Measurements from ENCODE around the gene ME3.

The ME3 gene

GRCh38 chr11:86702220-86702983, 30.0 kb upstream of the ME3 start:
- Mint-ChIP-seq H3K4me1 (no peaks in the 10 kb centered on the region), H3K27me3 (peaks cover 6% of the 10 kb centered on the region), H3K9me3 (no peaks in the 10 kb centered on the region), H3K4me3 (no peak overlapping the region), H3K36me3 (no peaks in the 10 kb centered on the region), H3K27ac (no peak overlapping the region)
- no peak for DNase-seq (ENCODE audit: low spot score in 2 of 2)
- no peak for ATAC-seq (ENCODE audit: low read depth)

GRCh38 chr11:86699040-86699791, 26.8 kb upstream of the ME3 start:
- no peak for ATAC-seq (ENCODE audit: low read depth)
- H3K27ac Mint-ChIP-seq, result no peak overlapping the region
- H3K4me1 Mint-ChIP-seq, result no peaks in the 10 kb centered on the region
- DNase-seq (ENCODE audit: low spot score in 2 of 2), result no peak
- no peaks in the 10 kb centered on the region for H3K9me3 Mint-ChIP-seq
- no peak overlapping the region for H3K4me3 Mint-ChIP-seq
- H3K27me3 Mint-ChIP-seq, result peaks cover 10% of the 10 kb centered on the region
- H3K36me3 Mint-ChIP-seq, result no peaks in the 10 kb centered on the region

GRCh38 chr11:86698639-86699038, 26.2 kb upstream of the ME3 start:
- H3K4me1 Mint-ChIP-seq, result no peaks in the 10 kb centered on the region
- no peaks in the 10 kb centered on the region for H3K36me3 Mint-ChIP-seq
- ATAC-seq (ENCODE audit: low read depth) (no peak), DNase-seq (ENCODE audit: low spot score in 2 of 2) (no peak)
- no peak overlapping the region for H3K27ac Mint-ChIP-seq
- H3K9me3 Mint-ChIP-seq, result no peaks in the 10 kb centered on the region
- H3K27me3 Mint-ChIP-seq, result peaks cover 7% of the 10 kb centered on the region
- H3K4me3 Mint-ChIP-seq, result no peak overlapping the region

- DNase-seq (ENCODE audit: low spot score in 2 of 2) (no peak), ATAC-seq (ENCODE audit: low read depth) (no peak)
- Mint-ChIP-seq H3K9me3 (no peaks in the 10 kb centered on the region), H3K27ac (no peak overlapping the region), H3K27me3 (peaks cover 11% of the 10 kb centered on the region), H3K36me3 (no peaks in the 10 kb centered on the region), H3K4me3 (no peak overlapping the region), H3K4me1 (no peaks in the 10 kb centered on the region)
Observed at GRCh38 chr11:86696451-86696850, 24.0 kb upstream of the ME3 start.

- no peak for ATAC-seq (ENCODE audit: low read depth)
- H3K4me3 Mint-ChIP-seq, result no peak overlapping the region
- no peaks in the 10 kb centered on the region for H3K9me3 Mint-ChIP-seq
- peaks cover 11% of the 10 kb centered on the region for H3K27me3 Mint-ChIP-seq
- no peaks in the 10 kb centered on the region for H3K36me3 Mint-ChIP-seq
- H3K4me1 Mint-ChIP-seq, result no peaks in the 10 kb centered on the region
- H3K27ac Mint-ChIP-seq, result no peak overlapping the region
- no peak for DNase-seq (ENCODE audit: low spot score in 2 of 2)
Observed at GRCh38 chr11:86696004-86696403, 23.6 kb upstream of the ME3 start.

- ATAC-seq (ENCODE audit: low read depth) (no peak), DNase-seq (ENCODE audit: low spot score in 2 of 2) (no peak)
- Mint-ChIP-seq H3K4me1 (no peaks in the 10 kb centered on the region), H3K4me3 (no peak overlapping the region), H3K27ac (no peak overlapping the region), H3K27me3 (peaks cover 11% of the 10 kb centered on the region), H3K9me3 (no peaks in the 10 kb centered on the region), H3K36me3 (no peaks in the 10 kb centered on the region)
Observed at GRCh38 chr11:86695373-86695772, 23.0 kb upstream of the ME3 start.

GRCh38 chr11:86693518-86693917, 21.1 kb upstream of the ME3 start:
- ATAC-seq (ENCODE audit: low read depth) (no peak), DNase-seq (ENCODE audit: low spot score in 2 of 2) (no peak)
- H3K27me3 Mint-ChIP-seq, result peaks cover 11% of the 10 kb centered on the region
- H3K4me1 Mint-ChIP-seq, result no peaks in the 10 kb centered on the region
- H3K4me3 Mint-ChIP-seq, result no peak overlapping the region
- no peak overlapping the region for H3K27ac Mint-ChIP-seq
- no peaks in the 10 kb centered on the region for H3K9me3 Mint-ChIP-seq
- H3K36me3 Mint-ChIP-seq, result no peaks in the 10 kb centered on the region

- H3K36me3 Mint-ChIP-seq, result no peaks in the 10 kb centered on the region
- DNase-seq (ENCODE audit: low spot score in 2 of 2) (no peak), ATAC-seq (ENCODE audit: low read depth) (no peak)
- no peaks in the 10 kb centered on the region for H3K9me3 Mint-ChIP-seq
- H3K4me3 Mint-ChIP-seq, result no peak overlapping the region
- H3K27ac Mint-ChIP-seq, result no peak overlapping the region
- peaks cover 11% of the 10 kb centered on the region for H3K27me3 Mint-ChIP-seq
- no peaks in the 10 kb centered on the region for H3K4me1 Mint-ChIP-seq
Observed at GRCh38 chr11:86692746-86693145, 20.3 kb upstream of the ME3 start.

GRCh38 chr11:86692317-86692716, 19.9 kb upstream of the ME3 start:
- Mint-ChIP-seq H3K36me3 (no peaks in the 10 kb centered on the region), H3K27me3 (peaks cover 11% of the 10 kb centered on the region)

GRCh38 chr11:86688398-86689179, 16.2 kb upstream of the ME3 start:
- ATAC-seq (ENCODE audit: low read depth) (no peak), DNase-seq (ENCODE audit: low spot score in 2 of 2) (no peak)
- H3K4me3 Mint-ChIP-seq, result no peak overlapping the region
- no peaks in the 10 kb centered on the region for H3K4me1 Mint-ChIP-seq
- H3K36me3 Mint-ChIP-seq, result no peaks in the 10 kb centered on the region
- no peak overlapping the region for H3K27ac Mint-ChIP-seq
- H3K27me3 Mint-ChIP-seq, result peaks cover 4% of the 10 kb centered on the region
- H3K9me3 Mint-ChIP-seq, result no peaks in the 10 kb centered on the region

More at GRCh38 chr11:86692317-86692716, 19.9 kb upstream of the ME3 start:
- Mint-ChIP-seq H3K4me1 (no peaks in the 10 kb centered on the region), H3K4me3 (no peak overlapping the region), H3K27ac (no peak overlapping the region), H3K9me3 (no peaks in the 10 kb centered on the region)
- ATAC-seq (ENCODE audit: low read depth) (no peak), DNase-seq (ENCODE audit: low spot score in 2 of 2) (no peak)

GRCh38 chr11:86687185-86687778, 14.9 kb upstream of the ME3 start:
- ATAC-seq (ENCODE audit: low read depth) (no peak), DNase-seq (ENCODE audit: low spot score in 2 of 2) (no peak)
- Mint-ChIP-seq H3K4me3 (no peak overlapping the region), H3K9me3 (no peaks in the 10 kb centered on the region), H3K4me1 (no peaks in the 10 kb centered on the region), H3K27ac (no peak overlapping the region), H3K27me3 (peaks cover 2% of the 10 kb centered on the region), H3K36me3 (no peaks in the 10 kb centered on the region)

GRCh38 chr11:86686531-86686930, 14.1 kb upstream of the ME3 start:
- H3K9me3 Mint-ChIP-seq, result no peaks in the 10 kb centered on the region
- no peak for DNase-seq (ENCODE audit: low spot score in 2 of 2)
- H3K36me3 Mint-ChIP-seq, result no peaks in the 10 kb centered on the region
- no peak overlapping the region for H3K27ac Mint-ChIP-seq
- H3K4me1 Mint-ChIP-seq, result no peaks in the 10 kb centered on the region
- no peak overlapping the region for H3K4me3 Mint-ChIP-seq
- peaks cover 2% of the 10 kb centered on the region for H3K27me3 Mint-ChIP-seq
- no peak for ATAC-seq (ENCODE audit: low read depth)

- no peaks in the 10 kb centered on the region for H3K9me3 Mint-ChIP-seq
- H3K36me3 Mint-ChIP-seq, result no peaks in the 10 kb centered on the region
- DNase-seq (ENCODE audit: low spot score in 2 of 2), result no peak
- H3K4me1 Mint-ChIP-seq, result no peaks in the 10 kb centered on the region
- no peak for ATAC-seq (ENCODE audit: low read depth)
- H3K4me3 Mint-ChIP-seq, result no peak overlapping the region
- peaks cover 3% of the 10 kb centered on the region for H3K27me3 Mint-ChIP-seq
- H3K27ac Mint-ChIP-seq, result no peak overlapping the region
Observed at GRCh38 chr11:86681483-86681756, 9.0 kb upstream of the ME3 start.
